PFSK-1 (cell line): ENCODE measurements around the gene PTGDS.

Source experiments
- FOXP2 ChIP-seq: optimal IDR thresholded peaks from 2 replicates; pipeline ENCODE3; 2011; ENCODE audit warnings: borderline replicate concordance, control low read depth, inconsistent platforms; ENCODE audit not compliant: insufficient read depth; ENCODE audit errors: extremely low read length, extremely low read depth
- POLR2AphosphoS5 ChIP-seq: IDR thresholded peaks from 2 replicates; pipeline ENCODE4 v1.6.1; 2012; ENCODE audit warnings: low read depth, mild to moderate bottlenecking, control low read depth, low read length, moderate library complexity
- SIN3A ChIP-seq: IDR thresholded peaks from 2 replicates; pipeline ENCODE4 v1.6.1; 2012; ENCODE audit warnings: mild to moderate bottlenecking, low read length, moderate library complexity, borderline replicate concordance; ENCODE audit not compliant: insufficient read depth
- TAF1 ChIP-seq: IDR thresholded peaks from 2 replicates; pipeline ENCODE4 v1.6.1; 2012; ENCODE audit warnings: low read length, control low read depth, borderline replicate concordance; ENCODE audit not compliant: insufficient read depth
- TF ChIP-seq, protein P1 (sequence below), 2 experiments: IDR thresholded peaks; 2 replicates each; pipeline versions ENCODE4 v1.6.1 to v1.8.0; 2011 to 2012; ENCODE audit warnings: low read depth in 2 of 2, low read length in 2 of 2, control low read depth in 1 of 2, inconsistent platforms in 1 of 2, mild to moderate bottlenecking in 1 of 2, moderate library complexity in 1 of 2; ENCODE audit not compliant: insufficient read depth in 1 of 2

The PTGDS gene

DNA sequence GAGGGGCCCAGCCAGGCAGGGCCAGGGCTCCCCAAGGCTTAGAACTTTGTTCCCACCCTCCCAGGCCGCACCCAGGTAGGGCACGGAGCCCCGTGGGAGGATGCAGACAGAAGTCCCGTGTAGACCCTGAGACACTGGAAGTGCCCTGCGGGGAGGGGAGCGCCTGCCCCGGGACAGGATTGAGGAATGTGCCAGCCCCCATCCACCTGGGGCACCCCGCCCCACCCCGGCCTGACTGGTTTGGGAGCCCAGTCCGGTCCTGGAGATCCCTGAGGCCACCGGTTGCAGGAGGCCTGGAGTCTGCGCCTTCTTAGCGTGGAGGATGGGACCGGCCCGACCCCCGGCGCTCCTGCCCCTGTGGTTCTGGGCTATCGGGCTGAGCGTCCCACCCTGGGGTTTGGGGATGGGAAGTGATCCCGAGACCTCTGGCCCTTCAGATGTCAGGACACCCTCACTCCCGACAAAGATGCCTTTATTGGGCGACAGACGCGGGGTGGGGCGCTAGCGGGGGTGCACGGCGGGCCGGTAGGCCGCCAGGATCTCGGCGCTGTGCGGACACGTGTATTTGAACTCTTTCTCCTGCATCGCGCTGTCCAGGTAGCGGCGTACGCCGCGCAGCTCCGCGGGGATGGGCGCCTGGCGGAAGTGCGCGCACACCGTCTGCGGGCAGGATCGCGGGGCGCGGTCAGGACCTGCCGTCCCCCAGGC lies 17.0 kb downstream of the PTGDS start:
- TF ChIP-seq SIN3A (no peak), TAF1 (no peak), POLR2AphosphoS5 (no peak), FOXP2 (no peak)
- TF ChIP-seq, protein P1, sequence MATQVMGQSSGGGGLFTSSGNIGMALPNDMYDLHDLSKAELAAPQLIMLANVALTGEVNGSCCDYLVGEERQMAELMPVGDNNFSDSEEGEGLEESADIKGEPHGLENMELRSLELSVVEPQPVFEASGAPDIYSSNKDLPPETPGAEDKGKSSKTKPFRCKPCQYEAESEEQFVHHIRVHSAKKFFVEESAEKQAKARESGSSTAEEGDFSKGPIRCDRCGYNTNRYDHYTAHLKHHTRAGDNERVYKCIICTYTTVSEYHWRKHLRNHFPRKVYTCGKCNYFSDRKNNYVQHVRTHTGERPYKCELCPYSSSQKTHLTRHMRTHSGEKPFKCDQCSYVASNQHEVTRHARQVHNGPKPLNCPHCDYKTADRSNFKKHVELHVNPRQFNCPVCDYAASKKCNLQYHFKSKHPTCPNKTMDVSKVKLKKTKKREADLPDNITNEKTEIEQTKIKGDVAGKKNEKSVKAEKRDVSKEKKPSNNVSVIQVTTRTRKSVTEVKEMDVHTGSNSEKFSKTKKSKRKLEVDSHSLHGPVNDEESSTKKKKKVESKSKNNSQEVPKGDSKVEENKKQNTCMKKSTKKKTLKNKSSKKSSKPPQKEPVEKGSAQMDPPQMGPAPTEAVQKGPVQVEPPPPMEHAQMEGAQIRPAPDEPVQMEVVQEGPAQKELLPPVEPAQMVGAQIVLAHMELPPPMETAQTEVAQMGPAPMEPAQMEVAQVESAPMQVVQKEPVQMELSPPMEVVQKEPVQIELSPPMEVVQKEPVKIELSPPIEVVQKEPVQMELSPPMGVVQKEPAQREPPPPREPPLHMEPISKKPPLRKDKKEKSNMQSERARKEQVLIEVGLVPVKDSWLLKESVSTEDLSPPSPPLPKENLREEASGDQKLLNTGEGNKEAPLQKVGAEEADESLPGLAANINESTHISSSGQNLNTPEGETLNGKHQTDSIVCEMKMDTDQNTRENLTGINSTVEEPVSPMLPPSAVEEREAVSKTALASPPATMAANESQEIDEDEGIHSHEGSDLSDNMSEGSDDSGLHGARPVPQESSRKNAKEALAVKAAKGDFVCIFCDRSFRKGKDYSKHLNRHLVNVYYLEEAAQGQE (IDR thresholded peaks at IDR 0.05; ENCODE audit: insufficient read depth in 1 of 2, low read depth in 2 of 2, low read length in 2 of 2), result no peak

DNA sequence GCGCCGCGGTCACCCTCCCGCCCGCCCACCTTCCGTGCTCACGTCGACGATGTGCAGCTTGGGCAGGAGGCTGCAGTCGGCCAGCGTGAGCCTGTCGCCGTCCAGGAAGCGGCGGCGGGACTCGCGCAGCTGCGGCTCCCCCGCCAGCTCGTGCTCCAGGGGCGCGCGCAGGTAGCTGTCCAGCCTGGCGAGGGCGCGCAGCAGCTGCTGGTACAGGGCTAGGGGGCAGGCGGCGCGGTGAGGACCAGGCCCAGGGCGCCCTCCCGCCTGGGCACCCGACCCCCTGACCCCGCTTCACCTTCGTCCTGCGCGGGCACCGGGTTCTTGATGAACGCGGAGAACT lies 17.6 kb downstream of the PTGDS start:
- TF ChIP-seq TAF1 (no peak), POLR2AphosphoS5 (no peak), FOXP2 (no peak), SIN3A (no peak)
- TF ChIP-seq, protein P1 (IDR thresholded peaks at IDR 0.05; ENCODE audit: insufficient read depth in 1 of 2, low read depth in 2 of 2, low read length in 2 of 2), result no peak

DNA sequence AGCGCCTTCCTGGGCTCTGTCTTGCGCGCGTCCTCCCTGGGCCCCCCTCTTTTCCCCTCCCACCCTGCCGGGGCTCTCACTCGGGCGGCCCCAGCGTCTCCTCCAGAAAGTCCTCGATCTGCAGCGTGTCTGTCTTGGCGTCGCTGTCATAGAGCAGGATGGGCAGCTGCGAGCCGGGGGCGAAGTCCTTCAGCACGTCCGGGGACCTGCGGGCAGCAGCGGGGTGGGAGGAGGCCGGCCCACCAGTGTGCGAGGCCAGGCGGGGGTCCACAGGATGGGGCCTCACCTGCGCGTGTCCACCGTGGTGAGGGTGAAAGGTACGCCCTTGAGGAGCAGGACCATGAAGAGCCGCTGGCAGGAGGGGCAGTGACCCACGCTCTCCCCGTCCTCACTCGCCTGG lies 18.1 kb downstream of the PTGDS start:
- TF ChIP-seq, protein P1 (IDR thresholded peaks at IDR 0.05; ENCODE audit: insufficient read depth in 1 of 2, low read depth in 2 of 2, low read length in 2 of 2), result no peak
- TF ChIP-seq FOXP2 (no peak), POLR2AphosphoS5 (no peak), TAF1 (no peak), SIN3A (no peak)

DNA sequence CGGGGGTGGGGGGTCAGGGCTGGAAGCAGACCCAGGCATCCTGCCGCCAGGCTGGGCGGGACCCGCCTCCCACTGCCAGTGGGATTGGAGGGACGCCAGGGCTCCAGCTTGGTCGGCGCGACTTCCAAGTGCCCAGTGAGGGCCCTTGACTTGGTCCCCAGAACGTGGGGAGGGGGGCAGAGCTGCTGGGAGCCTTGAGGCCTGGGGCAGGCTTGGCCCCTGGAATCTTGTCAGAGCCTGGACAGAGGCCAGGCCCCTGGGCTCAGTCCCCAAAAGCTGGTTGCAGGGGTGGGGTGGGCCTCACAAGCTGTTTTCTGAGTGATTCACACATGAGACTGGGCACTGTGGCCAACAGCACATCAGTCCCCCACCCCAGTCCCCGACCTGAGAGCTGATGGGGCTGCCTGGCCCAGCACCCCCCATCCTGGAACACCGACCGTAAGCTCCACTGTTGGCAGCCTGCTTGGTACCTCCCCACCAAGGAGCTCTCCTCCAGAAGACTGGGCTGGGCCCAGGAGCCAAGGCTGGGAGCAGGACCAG lies 18.5 kb downstream of the PTGDS start:
- TF ChIP-seq, protein P1 (IDR thresholded peaks at IDR 0.05; ENCODE audit: insufficient read depth in 1 of 2, low read depth in 2 of 2, low read length in 2 of 2), result no peak
- TF ChIP-seq SIN3A (no peak), FOXP2 (no peak), POLR2AphosphoS5 (no peak), TAF1 (no peak)
